Adrenal gland (tissue), 12 donors: Measurements from ENCODE around the gene SETD3. TPM values are rescaled to one million over a fixed set of nuclear protein-coding genes. Genes with fewer than 3 reads are reported as not detected.

Experiments
- DNase-seq, 7 donors: peaks; one replicate each; pipeline ENCODE4 v3.0.0-alpha.2; 2019 to 2020
- H3K27ac ChIP-seq, 5 donors: fragments of 200-600 bp; sonication (generic) in 4 of 5; 1 replicate in 3 of 5; 2 replicates in 2 of 5; pipeline versions ENCODE4 v1.5.1 to v1.8.0; 2016 to 2020; ENCODE audit warnings: mild to moderate bottlenecking in 1 of 5
- H3K27me3 ChIP-seq: fragments of 200-600 bp; 2 replicates; pipeline ENCODE4 v1.8.0; 2021
- H3K36me3 ChIP-seq, 2 donors: fragments of 200-600 bp; replicated peaks in 1 of 2; 1 replicate in 1 of 2; 2 replicates in 1 of 2; pipeline versions ENCODE4 v1.5.1 to v1.8.0; 2018 to 2022
- H3K4me1 ChIP-seq, 2 donors: fragments of 200-600 bp; replicated peaks in 1 of 2; 1 replicate in 1 of 2; 2 replicates in 1 of 2; pipeline versions ENCODE4 v1.5.1 to v1.8.0; 2018 to 2021
- H3K4me3 ChIP-seq, 4 donors: fragments of 200-600 bp; sonication (generic) in 3 of 4; one replicate each; pipeline ENCODE4 v1.5.1; 2016 to 2018
- H3K9me3 ChIP-seq, 3 donors: fragments of 200-600 bp; sonication (generic) in 1 of 3; replicated peaks in 1 of 3; 1 replicate in 2 of 3; 2 replicates in 1 of 3; pipeline versions ENCODE4 v1.5.1 to v1.8.0; 2016 to 2021
- POLR2A ChIP-seq, 2 donors: fragments of 450-650 bp; IDR thresholded peaks; one replicate each; pipeline ENCODE4 v1.6.1; 2017; ENCODE audit warnings: antibody characterized with exemption in 2 of 2, mild to moderate bottlenecking in 2 of 2, moderate library complexity in 1 of 2
- WGBS, 4 donors: extraction: QIAGEN DNeasy Blood & Tissue Kit in 2 of 4; methylation state at CpG; one replicate each; pipeline versions ENCODE4 v1.1.5 to v1.1.7; 2013 to 2017; 5-methylcytosine and 5-hydroxymethylcytosine counted together
- intact Hi-C, 2 donors: fragments of 100-400 bp; cut with DNase I; formaldehyde crosslinking; loops; one replicate each; pipeline versions ENCODE4 v1.14.1 to v1.15.0; 2022 to 2023
- polyA plus RNA-seq, 3 donors: library from polyadenylated mRNA; stranded (reverse); fragments of 200-250 nt in 2 of 3; fragments of 350-450 nt in 1 of 3; fragmentation: Illumina TruSeq in 1 of 3; extraction: RNeasy Lipid Tissue Mini Kit (QIAGEN cat#74804) in 1 of 3; gene quantifications; one replicate each; pipeline ENCODE4 v1.2.3, GENCODE V29; 2013 to 2014
- total RNA-seq, 9 donors: library from RNA; depleted of rRNA in 4 of 9; stranded (reverse); fragments of >200 nt in 4 of 9; fragments of 120-200 nt in 1 of 9; fragmentation: NEBNext Ultra II Directional in 1 of 9; extraction: Animal tissue kit (Norgen Biotek cat#: 25700) in 1 of 9; gene quantifications; one replicate each; pipeline versions ENCODE4 v1.1.0 to v1.2.4, GENCODE V29; 2013 to 2023
- TF ChIP-seq, protein P1 (sequence below), 6 experiments: fragments of 450-650 bp in 4 of 6; fragments of 200-600 bp in 2 of 6; sonication (generic) in 1 of 6; IDR thresholded peaks; 1 replicate in 5 of 6; 2 replicates in 1 of 6; pipeline versions ENCODE4 v1.5.1 to v1.8.0; 2016 to 2021; ENCODE audit warnings: antibody characterized with exemption in 6 of 6, mild to moderate bottlenecking in 2 of 6, moderate library complexity in 1 of 6
- donor health status: healthy with polysubstance abuse.
- donor health status: Bipolar disorder and iron deficiency.
- donor health status: DM: yes; HTN: yes; CAD: no.
- donor health status: DM: no; HTN: no; CAD: no.
- donor health status: DM: no; HTN: no; CAD: no.
- donor health status: DM: yes; HTN: yes; CAD: no.

SETD3 gene
- total and polyA plus RNA-seq, 12 donors, result 23.1 to 58.6 (median 44.3) TPM

DNA sequence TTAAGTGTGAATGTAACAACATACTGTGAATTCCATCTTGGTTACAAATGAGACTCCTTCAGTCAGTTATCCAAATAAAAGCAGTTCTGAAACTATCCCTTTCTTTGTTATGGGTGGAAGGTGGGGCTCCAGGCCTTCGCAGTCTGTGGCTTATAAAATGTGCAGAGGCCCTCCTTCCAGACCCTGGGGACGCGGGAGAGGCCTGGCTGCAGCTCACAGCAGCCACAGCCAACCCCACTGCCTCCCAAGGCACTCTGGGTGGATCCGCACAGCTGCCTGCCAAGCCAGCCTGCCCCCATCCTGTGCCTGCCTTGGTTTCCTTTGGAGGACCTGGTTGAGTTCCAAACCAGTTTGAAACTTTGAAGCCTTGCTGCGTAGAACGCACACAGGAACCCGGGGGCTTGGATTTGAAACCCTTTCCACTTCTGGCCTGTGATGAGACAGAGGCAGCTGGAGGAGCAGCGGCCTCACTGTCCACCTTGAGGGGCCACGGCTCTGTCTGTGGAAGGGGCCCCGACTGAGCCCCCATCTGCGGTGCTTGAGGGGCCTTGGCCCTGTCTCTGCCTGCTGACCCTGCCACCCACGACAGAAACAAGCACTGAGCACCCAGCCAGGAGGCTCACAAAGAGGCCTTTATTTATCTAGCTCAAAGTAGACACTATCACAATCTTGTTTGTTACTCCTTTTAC lies 30.9 kb upstream of the SETD3 start:
- WGBS, 4 donors, result 55 to 81% (median 69%) methylated on average over 6 to 12 of the region's 12 CpGs
- peaks cover 0 to 68% of the 10 kb centered on the region in 2 donors for H3K36me3 ChIP-seq
- H3K4me1 ChIP-seq, result no peaks in the 10 kb centered on the region
- H3K9me3 ChIP-seq, result no peaks in the 10 kb centered on the region
- no peak overlapping the region for H3K4me3 ChIP-seq
- DNase-seq, result peak in 1 of 7 donors; percentile 49
- TF ChIP-seq POLR2A (IDR thresholded peaks at IDR 0.05), result no peak
- TF ChIP-seq, protein P1, sequence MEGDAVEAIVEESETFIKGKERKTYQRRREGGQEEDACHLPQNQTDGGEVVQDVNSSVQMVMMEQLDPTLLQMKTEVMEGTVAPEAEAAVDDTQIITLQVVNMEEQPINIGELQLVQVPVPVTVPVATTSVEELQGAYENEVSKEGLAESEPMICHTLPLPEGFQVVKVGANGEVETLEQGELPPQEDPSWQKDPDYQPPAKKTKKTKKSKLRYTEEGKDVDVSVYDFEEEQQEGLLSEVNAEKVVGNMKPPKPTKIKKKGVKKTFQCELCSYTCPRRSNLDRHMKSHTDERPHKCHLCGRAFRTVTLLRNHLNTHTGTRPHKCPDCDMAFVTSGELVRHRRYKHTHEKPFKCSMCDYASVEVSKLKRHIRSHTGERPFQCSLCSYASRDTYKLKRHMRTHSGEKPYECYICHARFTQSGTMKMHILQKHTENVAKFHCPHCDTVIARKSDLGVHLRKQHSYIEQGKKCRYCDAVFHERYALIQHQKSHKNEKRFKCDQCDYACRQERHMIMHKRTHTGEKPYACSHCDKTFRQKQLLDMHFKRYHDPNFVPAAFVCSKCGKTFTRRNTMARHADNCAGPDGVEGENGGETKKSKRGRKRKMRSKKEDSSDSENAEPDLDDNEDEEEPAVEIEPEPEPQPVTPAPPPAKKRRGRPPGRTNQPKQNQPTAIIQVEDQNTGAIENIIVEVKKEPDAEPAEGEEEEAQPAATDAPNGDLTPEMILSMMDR (IDR thresholded peaks at IDR 0.05), result no peak
- H3K27me3 ChIP-seq, result no peaks in the 10 kb centered on the region
- peak overlapping the region in 2 of 5 donors; percentile 1 to 34 for H3K27ac ChIP-seq
- intact Hi-C loops, result no loop called here

DNA sequence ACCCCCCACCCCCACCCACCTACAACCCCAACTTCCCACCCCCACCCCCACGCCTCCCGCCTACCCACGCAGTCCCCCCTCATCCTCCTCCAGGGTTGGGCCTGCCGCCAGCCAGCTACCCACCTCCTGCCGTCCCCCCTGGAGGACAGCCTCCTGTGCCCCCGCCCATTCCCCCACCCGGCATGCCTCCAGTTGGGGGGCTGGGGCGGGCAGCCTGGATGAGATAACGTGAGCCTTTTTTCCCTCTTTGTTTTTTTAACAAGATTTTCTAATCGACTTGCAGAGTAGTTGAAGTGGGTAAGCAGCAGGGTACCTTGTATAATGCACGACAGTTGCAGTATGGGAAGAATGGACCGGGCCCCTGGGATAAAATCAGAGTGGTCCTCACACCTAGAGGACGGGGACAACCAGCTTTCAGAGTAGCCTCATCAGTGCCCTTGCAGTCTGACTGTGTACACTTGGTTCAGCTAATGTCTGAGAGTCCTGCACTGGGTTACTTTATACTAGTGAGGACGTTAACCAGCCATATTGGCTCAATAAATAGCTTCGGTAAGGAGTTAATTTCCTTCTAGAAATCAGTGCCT lies 30.0 kb upstream of the SETD3 start:
- intact Hi-C loops, result no loop called here
- no peak for TF ChIP-seq POLR2A (IDR thresholded peaks at IDR 0.05)
- TF ChIP-seq, protein P1 (IDR thresholded peaks at IDR 0.05), result no peak
- WGBS, 4 donors, result 72 to 80% (median 78%) methylated on average over 10 to 15 of the region's 15 CpGs
- Histone ChIP-seq H3K9me3 (no peaks in the 10 kb centered on the region), H3K4me3 (no peak overlapping the region), H3K36me3 (peaks cover 0 to 77% of the 10 kb centered on the region in 2 donors), H3K27ac (peak overlapping the region in 1 of 5 donors; percentile 17), H3K27me3 (no peaks in the 10 kb centered on the region), H3K4me1 (no peaks in the 10 kb centered on the region)
- DNase-seq, result peak in 1 of 7 donors; percentile 45

- Histone ChIP-seq H3K9me3 (no peaks in the 10 kb centered on the region), H3K4me1 (no peaks in the 10 kb centered on the region), H3K27ac (no peak overlapping the region), H3K36me3 (peaks cover 0 to 83% of the 10 kb centered on the region in 2 donors), H3K4me3 (no peak overlapping the region), H3K27me3 (no peaks in the 10 kb centered on the region)
- intact Hi-C loops, result no loop called here
- peak in 1 of 7 donors; percentile 48 for DNase-seq
- 87 to 93% (median 90%) methylated on average over 16 to 27 of the region's 27 CpGs for WGBS, 4 donors
- TF ChIP-seq, protein P1 (IDR thresholded peaks at IDR 0.05), result no peak
- TF ChIP-seq POLR2A (IDR thresholded peaks at IDR 0.05), result no peak
Observed at GRCh38 chr14:99509871-99510555, 29.4 kb upstream of the SETD3 start.

- Histone ChIP-seq H3K4me1 (no peaks in the 10 kb centered on the region), H3K9me3 (no peaks in the 10 kb centered on the region), H3K27ac (no peak overlapping the region), H3K4me3 (no peak overlapping the region), H3K36me3 (peaks cover 0 to 81% of the 10 kb centered on the region in 2 donors), H3K27me3 (no peaks in the 10 kb centered on the region)
- peak in 2 of 7 donors; percentile 21 to 54 for DNase-seq
- WGBS, 4 donors, result 70 to 83% (median 79%) methylated on average over 9 to 23 of the region's 23 CpGs
- TF ChIP-seq, protein P1 (IDR thresholded peaks at IDR 0.05), result no peak
- TF ChIP-seq POLR2A (IDR thresholded peaks at IDR 0.05), result no peak
- intact Hi-C loops, result no loop called here
Observed at GRCh38 chr14:99508896-99509629, 28.4 kb upstream of the SETD3 start.
